CD4-positive, alpha-beta T cell treated with Interleukin-17A for 4 hours (primary cell): ENCODE data around the gene RTF1.
"Not testable (repeated sequence)": the region's sequence is repeated elsewhere in the genome, so short reads cannot be mapped to it uniquely, and the experiment has no call there.

Source experiments
- DNase-seq: peaks from one replicate; pipeline ENCODE4 v3.0.0-alpha.2; 2020; ENCODE audit warnings: mixed read lengths

Gene RTF1

DNA sequence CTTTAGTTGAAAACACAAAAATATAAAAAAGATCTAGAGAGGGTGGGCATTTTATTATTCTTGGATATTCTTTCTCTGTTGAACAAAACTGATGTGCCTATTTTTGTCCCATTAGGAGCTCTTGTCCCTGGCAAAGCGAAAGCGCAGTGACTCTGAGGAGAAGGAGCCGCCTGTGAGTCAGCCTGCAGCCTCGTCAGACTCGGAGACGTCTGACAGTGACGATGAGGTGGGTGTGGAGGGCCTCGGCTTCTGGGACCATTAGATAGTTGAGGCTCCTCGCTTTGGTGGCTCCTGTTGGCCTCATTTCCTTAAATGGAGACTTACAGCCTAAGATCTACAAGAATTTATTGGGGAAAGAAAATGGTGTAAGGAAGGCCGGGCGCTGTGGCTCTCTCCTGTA is 21.3 kb downstream of the RTF1 start:
- no peak for DNase-seq

GRCh38 chr15:41438745-41439144 is 21.9 kb downstream of the RTF1 start:
- DNase-seq, result not testable (repeated sequence)

DNA sequence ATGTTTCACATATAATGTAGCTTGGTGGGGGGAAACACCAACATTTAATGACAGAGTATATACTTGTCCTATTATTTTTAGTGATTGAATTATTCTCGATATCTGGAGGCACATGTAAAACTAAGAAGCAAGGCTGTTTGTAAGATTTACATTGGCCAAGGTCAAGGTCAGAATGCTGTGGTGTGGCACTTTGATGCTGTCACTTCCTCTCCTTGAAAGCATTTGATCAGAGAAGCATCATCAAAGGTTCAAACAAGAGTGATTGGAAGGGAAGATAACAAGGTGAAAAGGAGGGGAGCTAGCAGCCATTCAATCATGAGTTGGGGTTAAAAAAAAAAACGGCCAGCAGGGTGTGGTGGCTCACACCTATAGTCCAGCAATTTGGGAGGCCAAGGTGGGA is 26.4 kb downstream of the RTF1 start:
- no peak for DNase-seq

- DNase-seq, result no peak
Observed at GRCh38 chr15:41445399-41445798, 28.5 kb downstream of the RTF1 start.

DNA sequence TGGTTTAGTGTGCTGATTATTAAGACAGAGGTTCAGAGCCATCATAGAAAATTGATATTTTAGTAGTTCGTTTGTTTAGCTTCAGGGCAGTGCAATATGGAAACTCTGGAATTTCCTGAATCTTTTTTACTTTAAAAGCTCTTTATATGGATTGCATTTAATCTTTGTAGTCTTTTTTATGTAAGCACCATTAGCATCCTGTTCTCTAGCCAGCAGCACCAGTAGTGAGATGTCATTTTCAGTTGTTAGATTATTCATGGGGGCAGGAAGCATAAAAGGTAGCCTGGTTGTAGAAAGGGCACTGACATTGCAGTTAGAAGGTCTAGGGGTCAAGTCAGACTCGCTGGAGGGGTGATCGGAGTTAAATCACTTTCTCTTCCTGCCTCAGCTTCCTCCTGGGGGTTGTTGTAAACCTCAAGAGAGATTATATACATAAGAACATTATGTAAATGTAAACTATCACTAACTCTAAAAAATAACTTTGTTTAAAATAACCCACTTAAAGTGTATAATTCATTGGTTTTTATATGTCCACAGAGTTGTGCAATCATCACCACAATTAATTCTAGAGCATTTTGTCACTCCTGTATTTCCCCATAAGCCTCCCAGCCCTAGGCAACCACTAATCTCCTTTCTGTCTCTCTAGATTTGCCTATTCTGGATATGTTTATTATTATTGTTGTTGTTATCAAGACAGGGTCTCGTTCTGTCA is 45.3 kb downstream of the RTF1 start:
- DNase-seq, result no peak

- no peak for DNase-seq
Observed at GRCh38 chr15:41464889-41465580, 48.1 kb downstream of the RTF1 start.

- DNase-seq, result no peak
Observed at GRCh38 chr15:41465822-41466421, 49.0 kb downstream of the RTF1 start.

- DNase-seq, result no peak
Observed at GRCh38 chr15:41466711-41467110, 49.8 kb downstream of the RTF1 start.

DNA sequence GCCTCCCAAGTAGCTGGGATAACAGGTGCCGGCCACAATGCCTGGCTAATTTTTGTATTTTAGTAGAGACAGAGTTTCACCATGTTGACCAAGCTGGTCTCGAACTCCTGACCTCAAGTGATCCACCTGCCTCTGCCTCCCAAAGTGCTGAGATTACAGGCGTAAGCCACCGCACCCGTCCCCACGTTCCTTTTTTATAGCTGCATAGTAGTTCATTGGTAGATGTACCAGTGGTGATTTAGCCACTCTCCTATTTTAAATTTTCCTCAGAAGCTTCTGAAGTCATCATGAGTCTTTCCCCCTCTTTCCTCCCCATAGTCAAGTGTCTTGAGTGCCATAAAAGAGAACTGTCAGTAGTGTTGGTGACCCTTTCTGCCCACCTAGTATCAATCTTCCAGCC is 52.7 kb downstream of the RTF1 start:
- DNase-seq, result not testable (repeated sequence)

GRCh38 chr15:41473418-41473817 is 56.5 kb downstream of the RTF1 start:
- DNase-seq, result no peak

DNA sequence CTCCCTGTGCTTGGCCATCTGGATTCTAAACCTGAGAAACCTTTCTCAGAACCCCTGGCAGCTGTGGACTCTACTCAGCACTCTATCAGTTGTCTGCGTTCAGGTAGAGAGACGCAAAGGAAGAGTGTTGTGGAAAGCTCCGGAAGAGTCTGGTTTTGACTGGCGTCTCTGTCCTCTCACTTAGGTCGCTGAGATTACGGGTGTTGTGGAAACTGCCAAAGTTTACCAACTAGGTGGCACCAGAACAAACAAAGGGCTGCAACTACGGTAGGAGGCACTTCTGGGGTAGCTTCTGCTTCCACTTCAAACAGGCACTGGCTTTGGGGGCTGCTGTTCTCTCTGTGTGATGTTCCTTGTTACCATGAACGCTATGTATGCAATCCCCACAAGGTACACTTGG is 57.5 kb downstream of the RTF1 start:
- no peak for DNase-seq

DNA sequence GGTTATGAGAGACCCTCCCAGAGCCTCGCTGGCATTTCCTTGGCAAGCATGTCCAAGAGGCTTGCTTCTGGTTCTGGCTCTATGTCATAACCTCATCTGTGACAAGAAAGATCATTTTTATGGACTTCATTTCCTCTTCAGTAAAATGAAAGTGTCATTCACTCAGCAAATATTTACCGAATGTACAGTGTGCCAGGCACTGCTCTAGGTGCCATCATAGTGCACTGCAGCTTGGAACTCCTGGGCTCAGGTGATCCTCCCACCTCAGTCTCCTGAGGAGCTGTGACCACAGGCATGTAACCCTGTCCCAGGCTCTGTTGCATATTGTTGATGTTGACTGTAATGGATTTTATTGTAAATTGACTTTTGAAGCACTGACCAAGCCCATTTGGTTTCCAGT is 58.0 kb downstream of the RTF1 start:
- no peak for DNase-seq

GRCh38 chr15:41476416-41477048 is 59.6 kb downstream of the RTF1 start:
- DNase-seq, result no peak

DNA sequence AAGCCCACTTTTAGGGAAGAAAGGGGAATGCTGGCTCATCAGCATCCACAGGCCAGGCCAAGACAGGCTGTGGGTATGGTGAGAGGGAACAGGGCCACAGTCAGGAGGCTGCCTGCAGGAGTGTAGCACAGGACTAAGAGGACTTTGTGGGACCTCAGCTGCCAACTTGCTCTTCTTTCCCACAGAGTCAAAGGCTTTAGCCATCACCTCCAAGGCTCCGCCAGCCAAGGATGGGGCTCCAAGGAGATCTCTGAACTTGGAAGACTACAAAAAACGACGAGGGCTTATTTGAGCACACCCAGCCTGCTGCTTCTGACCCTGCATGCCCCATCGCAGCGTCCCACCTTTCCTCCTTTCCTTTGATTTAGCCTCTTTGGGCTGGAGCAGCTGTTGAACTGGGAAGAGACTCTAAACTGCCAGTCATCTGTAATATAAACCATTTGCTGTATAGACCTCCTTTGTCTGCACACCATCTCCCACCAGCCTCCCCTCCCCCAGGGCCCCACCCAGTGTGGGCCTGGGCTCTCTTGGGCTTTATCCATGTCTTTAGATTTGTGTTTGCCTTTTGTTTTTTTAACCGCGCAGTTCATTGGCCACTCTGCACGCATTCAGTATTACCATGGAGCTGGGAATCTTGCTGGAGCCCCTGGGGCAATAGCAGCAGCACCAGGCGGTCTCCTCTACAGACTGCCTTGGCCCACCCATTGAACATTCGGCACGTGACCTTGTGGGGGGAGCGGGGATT is 63.7 kb downstream of the RTF1 start:
- no peak for DNase-seq

GRCh38 chr15:41482110-41482877 is 65.4 kb downstream of the RTF1 start:
- DNase-seq, result no peak

DNA sequence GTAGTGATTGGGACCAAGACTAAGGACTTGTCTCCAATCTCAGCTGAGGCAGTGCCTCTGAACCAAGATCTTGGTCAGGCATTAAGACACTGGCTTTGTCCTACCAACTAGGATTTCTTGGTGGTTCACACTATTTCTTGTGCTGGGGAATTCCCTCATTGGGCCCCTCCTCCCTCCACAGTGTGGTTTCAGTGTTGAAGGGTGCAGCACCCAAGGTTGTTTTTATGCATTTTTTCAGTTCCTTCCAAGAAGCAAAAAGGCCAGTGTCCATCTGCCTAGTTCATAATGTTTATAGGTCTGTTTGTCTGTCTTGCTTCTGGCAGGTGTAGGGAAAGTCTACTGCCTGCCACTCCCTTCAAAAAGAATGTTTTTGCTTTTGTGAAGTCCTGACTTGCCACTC is 66.2 kb downstream of the RTF1 start:
- DNase-seq, result peak; percentile 30

DNA sequence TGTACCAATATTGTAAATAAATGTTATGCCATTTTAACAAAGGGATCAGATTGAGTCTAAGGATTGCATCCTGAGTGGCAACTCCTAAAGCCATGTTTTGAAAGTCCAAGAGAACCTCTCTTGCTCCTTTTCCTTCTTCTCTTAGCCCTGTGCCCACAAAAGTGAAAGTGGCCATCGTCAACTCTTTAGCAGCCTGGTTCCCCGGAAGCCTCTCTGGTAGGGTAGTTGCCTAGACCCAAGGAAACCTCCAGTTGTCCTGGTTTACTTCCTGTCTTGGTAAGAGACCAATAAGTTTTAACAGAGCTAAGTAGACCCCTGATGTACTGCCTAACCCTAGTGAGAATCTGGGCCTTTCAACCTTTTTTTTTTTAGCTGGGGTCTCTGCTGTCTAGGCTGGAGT is 66.6 kb downstream of the RTF1 start:
- DNase-seq, result no peak

GRCh38 chr15:41484937-41485625 is 68.2 kb downstream of the RTF1 start:
- no peak for DNase-seq

DNA sequence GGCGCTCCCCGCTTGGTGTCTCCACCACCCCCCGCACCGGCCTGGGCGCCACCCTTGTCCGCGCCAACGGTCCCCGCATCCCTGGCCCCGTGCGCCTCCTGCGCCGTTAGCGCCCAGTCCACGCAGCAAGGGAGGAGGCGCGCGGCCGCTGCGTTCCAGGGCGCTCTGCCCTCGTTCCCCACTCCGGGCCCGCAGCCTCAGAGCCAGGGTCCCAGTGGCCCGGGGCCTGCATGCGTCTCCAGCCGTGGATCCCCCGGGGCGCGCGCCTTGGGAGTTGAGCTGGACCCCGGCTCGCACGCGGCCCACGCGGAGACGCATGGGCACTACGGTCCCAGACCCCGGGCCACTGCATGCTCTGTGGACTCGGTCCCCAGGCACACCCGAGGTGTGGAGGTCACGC is 69.4 kb downstream of the RTF1 start:
- no peak for DNase-seq

DNA sequence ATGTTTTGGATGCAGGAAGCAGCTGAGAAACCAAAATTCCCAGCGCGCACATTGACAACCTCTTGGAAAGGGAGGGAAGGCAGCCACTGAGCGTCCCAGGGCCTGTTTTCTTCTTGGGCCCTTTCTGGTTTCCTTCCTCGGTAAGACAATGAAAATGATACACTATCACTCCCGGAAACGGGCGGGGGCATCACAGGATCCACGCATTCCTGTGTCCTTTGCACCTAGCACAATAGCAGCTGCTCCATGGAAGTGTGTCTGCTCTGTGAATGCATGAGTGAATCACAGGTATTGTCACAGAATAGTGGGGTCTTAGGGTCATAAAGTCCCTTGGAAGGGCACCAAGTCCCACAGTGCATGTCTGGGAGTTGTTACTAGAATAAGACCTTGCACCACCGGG is 70.5 kb downstream of the RTF1 start:
- no peak for DNase-seq

DNA sequence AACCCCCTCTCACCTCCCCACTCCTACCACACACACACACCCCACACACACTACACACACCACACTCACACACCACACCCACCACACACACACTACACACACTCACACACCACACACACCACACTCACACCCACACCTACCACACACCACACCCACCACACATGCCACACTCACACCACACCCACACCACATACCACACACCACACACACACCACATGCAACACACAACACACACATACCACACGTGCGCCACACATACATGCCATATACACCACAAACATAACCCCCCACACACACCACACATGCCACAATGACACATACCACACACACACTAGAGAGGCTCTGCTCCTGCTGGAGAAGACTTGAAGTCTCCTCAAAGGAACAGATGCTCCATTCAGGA is 70.9 kb downstream of the RTF1 start:
- no peak for DNase-seq

GRCh38 chr15:41489641-41490040 is 72.7 kb downstream of the RTF1 start:
- DNase-seq, result no peak
